ENCODE results near the gene KCNH3. TPM values are rescaled to one million over a fixed set of nuclear protein-coding genes. Genes with fewer than 3 reads are reported as not detected.

The KCNH3 gene
- total and polyA plus RNA-seq, 2 of the 13 experiments (the other 11 are each of a cell fraction or from before 2014, with no cell fraction given) = 0.01 to 0.07 TPM

DNA sequence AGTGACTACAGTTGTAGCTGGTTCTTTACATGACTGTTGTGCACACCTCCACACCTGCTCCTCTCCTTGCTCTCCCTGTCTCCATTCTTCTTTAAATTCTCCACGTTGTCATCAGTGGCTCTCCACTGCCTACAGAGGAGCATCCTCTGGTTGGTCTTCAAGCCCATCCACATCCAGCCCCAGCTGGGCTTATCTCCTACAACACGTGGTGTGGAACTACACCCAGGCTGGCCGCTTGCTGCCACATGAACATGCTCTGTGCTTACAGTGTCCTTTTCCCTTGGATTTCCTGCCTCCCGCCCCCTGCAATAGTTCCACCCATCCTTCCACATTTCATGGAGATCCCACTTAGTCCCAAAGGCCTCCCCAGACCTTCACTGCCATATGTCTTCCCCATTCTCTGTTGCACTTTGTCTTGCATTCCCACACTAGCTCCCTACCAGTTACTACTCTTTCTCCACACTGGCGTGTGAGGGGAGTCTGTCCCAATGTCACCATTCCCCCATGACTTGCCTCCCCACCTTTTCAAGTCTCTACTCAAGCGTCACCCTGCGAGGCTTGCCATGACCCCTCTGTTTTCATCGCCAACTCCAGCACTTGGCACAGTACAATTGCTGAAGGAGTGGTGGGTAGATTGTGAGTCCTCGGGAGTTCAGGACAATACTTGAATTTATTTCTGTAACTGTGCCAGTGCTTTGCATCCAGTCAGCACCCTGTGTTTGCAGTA, 38.9 kb downstream of the KCNH3 start (continued):
- TF ChIP-seq ZNF841 (CRISPR knock-in tag; IDR thresholded peaks at IDR 0.05; ENCODE audit: borderline replicate concordance) = no peak

GRCh38 chr12:49578471-49579112, 39.8 kb downstream of the KCNH3 start:
- BruUV-seq (replicated peaks) = no TSS peak
- in situ Hi-C loops (cut with HindIII; ENCODE audit: extremely low pct_ligation_motif_present, low pct_unique_long_range_greater_than_20kb) (no loop called here), intact Hi-C loops (cut with micrococcal nuclease; ENCODE audit: unreplicated experiment) (no loop called here)
- ChIA-PET CTCF (ENCODE audit: low intra/inter-chr PET ratio, low total read pairs) (no interaction called here), POLR2A (interaction anchor here (1.1 to 2.0 kb wide), 2 partner anchors 11 to 28 kb away, joined by 3 to 4 read pairs; partner anchors contain the start of gene MCRS1)
- H3K27ac ChIP-seq (ENCODE audit: extremely low read length, insufficient read depth, low read length) = no peak overlapping the region
- H3K4me1 ChIP-seq (ENCODE audit: insufficient read depth, low read length) = peaks cover 25% of the 10 kb centered on the region
- ATAC-seq (no peak), FAIRE-seq (no peak), DNase-seq (ENCODE audit: low spot score) (no peak)
- no peaks in the 10 kb centered on the region for H3K9me3 ChIP-seq (ENCODE audit: low read length)
- 88% methylated on average over 13 of the region's 13 CpGs for WGBS (ENCODE audit: low lambda C conversion rate)
- no peak overlapping the region for H3K9ac ChIP-seq (ENCODE audit: insufficient read depth, low read depth, low read length)
- H3K4me2 ChIP-seq (ENCODE audit: low read depth, low read length) = no peak overlapping the region
- no peak overlapping the region for H2AFZ ChIP-seq (ENCODE audit: low read length)
- H3K4me3 ChIP-seq (replicated peaks in 1 of 3; ENCODE audit: insufficient read depth in 1 of 3, low read depth in 2 of 3, low read length in 3 of 3) = no peak overlapping the region
- H3K27me3 ChIP-seq (ENCODE audit: control insufficient read depth in 1 of 2, insufficient read depth in 2 of 2, low read length in 2 of 2) = no peaks in the 10 kb centered on the region
- no peaks in the 10 kb centered on the region for H3K79me2 ChIP-seq (ENCODE audit: insufficient read depth, low read length)
- H3K36me3 ChIP-seq (replicated peaks in 1 of 2; ENCODE audit: control insufficient read depth in 1 of 2, insufficient read depth in 2 of 2, low read length in 2 of 2) = peaks cover 2 to 11% of the 10 kb centered on the region in 2 experiments; a peak in 3 of 5 replicates
- TF ChIP-seq ZNF616 (CRISPR knock-in tag; IDR thresholded peaks at IDR 0.05; ENCODE audit: low read depth) = no peak
- no peak for TF ChIP-seq PAWR (CRISPR knock-in tag; IDR thresholded peaks at IDR 0.05; ENCODE audit: borderline replicate concordance)
- TF ChIP-seq MAFG (CRISPR knock-in tag; IDR thresholded peaks at IDR 0.05) = no peak
- no peak for TF ChIP-seq ZZZ3 (CRISPR knock-in tag; IDR thresholded peaks at IDR 0.05; ENCODE audit: borderline replicate concordance)
- no peak for TF ChIP-seq GPN1 (CRISPR knock-in tag; IDR thresholded peaks at IDR 0.05; ENCODE audit: borderline replicate concordance)
- no peak for TF ChIP-seq HBP1 (CRISPR knock-in tag; IDR thresholded peaks at IDR 0.05; ENCODE audit: low read depth)
- no peak for TF ChIP-seq ZNF44 (CRISPR knock-in tag; IDR thresholded peaks at IDR 0.05)
- TF ChIP-seq ZBTB37 (CRISPR knock-in tag; IDR thresholded peaks at IDR 0.05) = no peak
- no peak for TF ChIP-seq FOXA1 (IDR thresholded peaks at IDR 0.05)
- TF ChIP-seq FOXA1 (CRISPR knock-in tag; IDR thresholded peaks at IDR 0.05) = no peak
- TF ChIP-seq HNRNPH1 (optimal IDR thresholded peaks at IDR 0.05; ENCODE audit: low read depth, low read length) = no peak
- TF ChIP-seq FOXM1 (CRISPR knock-in tag; IDR thresholded peaks at IDR 0.05) = no peak
- no peak for TF ChIP-seq ZNF614 (CRISPR knock-in tag; IDR thresholded peaks at IDR 0.05; ENCODE audit: borderline replicate concordance)
- no peaks in the 10 kb centered on the region for H4K20me1 ChIP-seq (ENCODE audit: insufficient read depth, low read length)

Data from HepG2 (cell line).